Natural killer cell (primary cell): ENCODE measurements around the gene BCL2L11. TPM values are rescaled to one million over a fixed set of nuclear protein-coding genes. Genes with fewer than 3 reads are reported as not detected.

Experiments used
- ATAC-seq, 3 donors: fragments of 150-1000 bp in 2 of 3; fragments of 200-7000 bp in 1 of 3; cut with Tn5 transposase; 1 replicate in 1 of 3; 2 replicates in 2 of 3; pipeline ENCODE4 v1.10.0; 2021; ENCODE audit warnings: mild to moderate bottlenecking in 2 of 3, moderate library complexity in 2 of 3
- DNase-seq, 2 donors: peaks; one replicate each; pipeline versions ENCODE4 v3.0.0 to v3.0.0-alpha.2; 2013 to 2021; ENCODE audit warnings: mixed read lengths in 1 of 2
- H3K27ac ChIP-seq: one replicate; pipeline ENCODE4 v1.5.1; 2013; ENCODE audit warnings: mild to moderate bottlenecking, low read length
- H3K27me3 ChIP-seq: one replicate; pipeline ENCODE4 v1.6.1; 2013; ENCODE audit warnings: low read length; ENCODE audit not compliant: control insufficient read depth, insufficient read depth
- H3K36me3 ChIP-seq: one replicate; pipeline ENCODE4 v1.6.1; 2013; ENCODE audit warnings: low read length; ENCODE audit not compliant: control insufficient read depth, insufficient read depth
- H3K4me1 ChIP-seq: one replicate; pipeline ENCODE4 v1.6.1; 2013; ENCODE audit warnings: low read length; ENCODE audit not compliant: control insufficient read depth, insufficient read depth
- H3K4me3 ChIP-seq: one replicate; pipeline ENCODE4 v1.5.1; 2013; ENCODE audit warnings: low read length
- H3K9me3 ChIP-seq: one replicate; pipeline ENCODE4 v1.6.1; 2013; ENCODE audit warnings: low read length; ENCODE audit not compliant: control insufficient read depth, insufficient read depth
- H3K27ac Mint-ChIP-seq, 2 donors: one replicate each; pipeline ENCODE4 v1.8.0; 2022; ENCODE audit warnings: mild to moderate bottlenecking in 2 of 2, mixed read lengths in 2 of 2, moderate library complexity in 1 of 2
- H3K27me3 Mint-ChIP-seq, 2 donors: one replicate each; pipeline ENCODE4 v1.8.0; 2022; ENCODE audit warnings: low read depth in 2 of 2, mixed read lengths in 2 of 2
- H3K36me3 Mint-ChIP-seq: one replicate; pipeline ENCODE4 v1.8.0; 2022; ENCODE audit warnings: mixed read lengths
- H3K4me1 Mint-ChIP-seq, 2 donors: one replicate each; pipeline ENCODE4 v1.8.0; 2022; ENCODE audit warnings: mixed read lengths in 2 of 2
- H3K4me3 Mint-ChIP-seq: one replicate; pipeline ENCODE4 v1.8.0; 2022; ENCODE audit warnings: mild to moderate bottlenecking, moderate library complexity, mixed read lengths
- H3K9me3 Mint-ChIP-seq, 2 donors: one replicate each; pipeline ENCODE4 v1.8.0; 2022; ENCODE audit warnings: mixed read lengths in 2 of 2
- CTCF ChIP-seq: fragments of 200-600 bp; IDR thresholded peaks from one replicate; pipeline ENCODE4 v1.8.0; 2022; ENCODE audit warnings: antibody characterized with exemption
- WGBS: methylation state at CpG from one replicate; pipeline ENCODE4 v1.1.7; 2013; ENCODE audit warnings: missing lambda C conversion rate; ENCODE audit not compliant: insufficient coverage; 5-methylcytosine and 5-hydroxymethylcytosine counted together
- intact Hi-C: fragments of 100-400 bp; cut with micrococcal nuclease; formaldehyde crosslinking; loops from one replicate; pipeline ENCODE4 v1.14.2; 2022
- total RNA-seq, 4 donors: library from RNA; stranded (reverse); fragments of 120-200 nt in 1 of 4; gene quantifications; one replicate each; pipeline versions ENCODE4 v1.2.3 to v1.2.4, GENCODE V29; 2013 to 2022

Gene BCL2L11
- total RNA-seq, 3 donors from 2014 or later (not counting 1 experiment from before 2014, with no cell fraction given): 27.4 to 56.9 (median 39.9) TPM

- WGBS: 93% methylated on average over 11 of the region's 11 CpGs
- TF ChIP-seq CTCF: no peak
- Mint-ChIP-seq H3K9me3 (no peaks in the 10 kb centered on the region), H3K4me1 (peaks cover 18 to 25% of the 10 kb centered on the region in 2 donors), H3K27me3 (peaks cover 2 to 12% of the 10 kb centered on the region in 2 donors), H3K27ac (no peak overlapping the region), H3K36me3 (no peaks in the 10 kb centered on the region), H3K4me3 (no peak overlapping the region)
- Histone ChIP-seq H3K36me3 (no peaks in the 10 kb centered on the region), H3K27me3 (no peaks in the 10 kb centered on the region), H3K4me3 (no peak overlapping the region), H3K9me3 (no peaks in the 10 kb centered on the region), H3K27ac (no peak overlapping the region), H3K4me1 (peaks cover 10% of the 10 kb centered on the region)
- intact Hi-C loops: no loop called here
- DNase-seq: no peak
- ATAC-seq: no peak
Measured at GRCh38 chr2:111200333-111200881, 79.7 kb downstream of the BCL2L11 start.

- ATAC-seq (peak; percentile 57 to 72 (median 58)), DNase-seq (no peak)
- Histone ChIP-seq H3K4me3 (no peak overlapping the region), H3K27me3 (no peaks in the 10 kb centered on the region), H3K27ac (no peak overlapping the region), H3K4me1 (peaks cover 9% of the 10 kb centered on the region), H3K36me3 (no peaks in the 10 kb centered on the region), H3K9me3 (no peaks in the 10 kb centered on the region)
- Mint-ChIP-seq H3K27ac (no peak overlapping the region), H3K4me3 (no peak overlapping the region), H3K36me3 (no peaks in the 10 kb centered on the region), H3K27me3 (peaks cover 2 to 10% of the 10 kb centered on the region in 2 donors), H3K9me3 (no peaks in the 10 kb centered on the region), H3K4me1 (peaks cover 10 to 17% of the 10 kb centered on the region in 2 donors)
- 55% methylated on average over 4 of the region's 4 CpGs for WGBS
- intact Hi-C loops: no loop called here
- TF ChIP-seq CTCF: no peak
Measured at GRCh38 chr2:111201214-111201613, 80.5 kb downstream of the BCL2L11 start.

- H3K36me3 ChIP-seq: no peaks in the 10 kb centered on the region
- Mint-ChIP-seq H3K27ac (no peak overlapping the region), H3K27me3 (peaks cover 0 to 2% of the 10 kb centered on the region in 2 donors), H3K36me3 (no peaks in the 10 kb centered on the region), H3K9me3 (no peaks in the 10 kb centered on the region), H3K4me3 (no peak overlapping the region), H3K4me1 (peaks cover 0 to 7% of the 10 kb centered on the region in 2 donors)
- no peak for TF ChIP-seq CTCF
- H3K27ac ChIP-seq: no peak overlapping the region
- 90% methylated on average over 2 of the region's 2 CpGs for WGBS
- no peak overlapping the region for H3K4me3 ChIP-seq
- no peaks in the 10 kb centered on the region for H3K9me3 ChIP-seq
- H3K27me3 ChIP-seq: no peaks in the 10 kb centered on the region
- intact Hi-C loops: no loop called here
- ATAC-seq: no peak
- H3K4me1 ChIP-seq: no peaks in the 10 kb centered on the region
- no peak for DNase-seq
Measured at GRCh38 chr2:111202266-111203040, 81.7 kb downstream of the BCL2L11 start.
